SU-DHL-6 (cell line): Measurements from ENCODE around the gene EXOC8.

Experiments used
- H2AFZ ChIP-seq: fragments of 200-600 bp; sonication (generic); 2 replicates; pipeline ENCODE4 v1.6.1; 2014; ENCODE audit warnings: low read depth, mild to moderate bottlenecking, moderate library complexity, mixed read lengths, antibody characterized with exemption, low read length; ENCODE audit not compliant: severe bottlenecking
- H3F3A ChIP-seq: fragments of 200-600 bp; shearing (Covaris generic); 2 replicates; pipeline ENCODE4 v1.6.0; 2016; ENCODE audit warnings: antibody characterized with exemption, mild to moderate bottlenecking; ENCODE audit not compliant: insufficient read depth
- H3K27ac ChIP-seq: fragments of 200-600 bp; sonication (generic); 2 replicates; pipeline ENCODE4 v1.5.1; 2016; ENCODE audit warnings: low read depth, mild to moderate bottlenecking, low read length, moderate library complexity, mixed read lengths
- H3K27me3 ChIP-seq: fragments of 200-600 bp; sonication (generic), shearing (Covaris generic); 2 replicates; pipeline ENCODE4 v1.6.0; 2014; ENCODE audit warnings: mild to moderate bottlenecking, low read length
- H3K36me3 ChIP-seq: fragments of 200-600 bp; sonication (generic); 2 replicates; pipeline ENCODE4 v1.6.1; 2014; ENCODE audit warnings: mild to moderate bottlenecking, low read length, mixed read lengths
- H3K4me2 ChIP-seq: fragments of 300-600, 200-600 bp; shearing (Covaris generic), sonication (generic); 2 replicates; pipeline ENCODE4 v1.6.0; 2014; ENCODE audit warnings: low read length, low read depth, mild to moderate bottlenecking; ENCODE audit not compliant: poor library complexity, severe bottlenecking
- H3K4me3 ChIP-seq: fragments of 200-600 bp; sonication (generic); 2 replicates; pipeline ENCODE4 v1.5.1; 2014; ENCODE audit warnings: antibody characterized with exemption, low read length, mild to moderate bottlenecking, mixed read lengths; ENCODE audit not compliant: insufficient read depth, poor library complexity, severe bottlenecking
- H3K79me2 ChIP-seq: fragments of 200-600 bp; sonication (generic); 2 replicates; pipeline ENCODE4 v1.6.1; 2014; ENCODE audit warnings: mild to moderate bottlenecking, low read length, moderate library complexity; ENCODE audit not compliant: insufficient read depth
- H3K9ac ChIP-seq: fragments of 200-600 bp; sonication (generic); 2 replicates; pipeline ENCODE4 v1.7.0; 2014; ENCODE audit warnings: mild to moderate bottlenecking, low read length
- H3K9me2 ChIP-seq: fragments of 200-600 bp; sonication (generic); replicated peaks from 2 replicates; pipeline ENCODE4 v1.6.1; 2014; ENCODE audit warnings: low read length; ENCODE audit not compliant: insufficient read depth
- H3K9me3 ChIP-seq: fragments of 200-600 bp; sonication (generic); 2 replicates; pipeline ENCODE4 v1.6.1; 2014; ENCODE audit warnings: low read length, mixed read lengths; ENCODE audit not compliant: insufficient read depth
- H4K20me1 ChIP-seq: fragments of 200-600 bp; sonication (generic); 2 replicates; pipeline ENCODE4 v1.6.1; 2014; ENCODE audit warnings: low read depth, mild to moderate bottlenecking, antibody characterized with exemption, low read length, moderate library complexity, mixed read lengths
- EZH2phosphoT487 ChIP-seq: fragments of 200-600 bp; sonication (generic), shearing (Covaris generic); conservative IDR thresholded peaks from 2 replicates; pipeline ENCODE4 v1.6.1; 2018; ENCODE audit warnings: mild to moderate bottlenecking, antibody characterized with exemption, low read length, moderate library complexity, mixed read lengths
- TF ChIP-seq, protein P1 (sequence below): fragments of 200-600 bp; sonication (generic); IDR thresholded peaks from one replicate; pipeline ENCODE4 v1.5.1; 2017; ENCODE audit warnings: antibody characterized with exemption, mild to moderate bottlenecking, low read length, moderate library complexity; ENCODE audit not compliant: insufficient read depth, poor library complexity, severe bottlenecking

Gene EXOC8

DNA sequence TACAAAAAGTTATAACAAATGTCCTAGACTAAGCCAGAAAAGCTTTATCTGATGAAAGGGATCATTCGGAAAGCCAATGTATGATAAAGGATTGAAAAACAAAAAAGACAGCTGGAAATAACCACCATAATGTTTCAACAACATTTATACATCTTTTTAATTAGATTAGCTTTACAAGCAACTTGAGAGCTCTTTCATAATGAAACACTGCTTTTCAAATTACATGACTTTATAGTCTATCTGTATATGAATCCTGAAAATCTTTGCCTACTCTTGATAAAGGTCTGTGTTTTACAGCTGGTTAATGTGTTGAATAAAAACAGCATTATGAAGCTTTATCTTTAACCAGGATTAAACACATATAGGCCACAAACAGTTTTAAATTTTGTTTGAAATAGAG is 26.0 kb upstream of the EXOC8 start:
- no peaks in the 10 kb centered on the region for H3F3A ChIP-seq
- no peak overlapping the region for H3K27ac ChIP-seq
- H3K9me2 ChIP-seq = no peaks in the 10 kb centered on the region
- H4K20me1 ChIP-seq = no peaks in the 10 kb centered on the region
- no peaks in the 10 kb centered on the region for H3K36me3 ChIP-seq
- no peak overlapping the region for H2AFZ ChIP-seq
- TF ChIP-seq EZH2phosphoT487 = no peak
- TF ChIP-seq, protein P1, sequence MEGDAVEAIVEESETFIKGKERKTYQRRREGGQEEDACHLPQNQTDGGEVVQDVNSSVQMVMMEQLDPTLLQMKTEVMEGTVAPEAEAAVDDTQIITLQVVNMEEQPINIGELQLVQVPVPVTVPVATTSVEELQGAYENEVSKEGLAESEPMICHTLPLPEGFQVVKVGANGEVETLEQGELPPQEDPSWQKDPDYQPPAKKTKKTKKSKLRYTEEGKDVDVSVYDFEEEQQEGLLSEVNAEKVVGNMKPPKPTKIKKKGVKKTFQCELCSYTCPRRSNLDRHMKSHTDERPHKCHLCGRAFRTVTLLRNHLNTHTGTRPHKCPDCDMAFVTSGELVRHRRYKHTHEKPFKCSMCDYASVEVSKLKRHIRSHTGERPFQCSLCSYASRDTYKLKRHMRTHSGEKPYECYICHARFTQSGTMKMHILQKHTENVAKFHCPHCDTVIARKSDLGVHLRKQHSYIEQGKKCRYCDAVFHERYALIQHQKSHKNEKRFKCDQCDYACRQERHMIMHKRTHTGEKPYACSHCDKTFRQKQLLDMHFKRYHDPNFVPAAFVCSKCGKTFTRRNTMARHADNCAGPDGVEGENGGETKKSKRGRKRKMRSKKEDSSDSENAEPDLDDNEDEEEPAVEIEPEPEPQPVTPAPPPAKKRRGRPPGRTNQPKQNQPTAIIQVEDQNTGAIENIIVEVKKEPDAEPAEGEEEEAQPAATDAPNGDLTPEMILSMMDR = no peak
- H3K27me3 ChIP-seq = no peaks in the 10 kb centered on the region
- H3K4me3 ChIP-seq = no peak overlapping the region
- no peak overlapping the region for H3K9ac ChIP-seq
- H3K79me2 ChIP-seq = no peaks in the 10 kb centered on the region
- no peaks in the 10 kb centered on the region for H3K9me3 ChIP-seq
- no peak overlapping the region for H3K4me2 ChIP-seq

DNA sequence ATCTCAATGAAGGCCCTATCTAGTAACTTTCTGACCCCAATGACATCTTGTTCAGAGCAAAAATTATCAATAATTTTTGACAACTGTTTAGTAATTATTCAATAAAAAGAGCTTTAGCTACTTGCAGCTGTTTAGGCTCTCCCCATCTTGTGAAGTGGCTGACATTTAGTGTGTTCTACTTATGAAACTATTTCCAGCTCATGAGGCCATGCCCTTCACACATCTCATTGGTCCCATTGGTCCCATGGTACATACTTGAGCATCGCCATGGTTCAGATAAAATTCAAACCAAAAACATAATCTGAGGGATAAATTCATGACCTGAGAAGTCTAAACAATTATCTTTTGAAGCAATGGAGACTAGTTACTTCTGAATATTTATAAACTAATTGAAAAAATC is 24.7 kb upstream of the EXOC8 start:
- Histone ChIP-seq H3K36me3 (no peaks in the 10 kb centered on the region), H3K9me3 (no peaks in the 10 kb centered on the region), H2AFZ (no peak overlapping the region), H3K9me2 (no peaks in the 10 kb centered on the region), H3K27me3 (no peaks in the 10 kb centered on the region), H3K4me3 (no peak overlapping the region), H3K9ac (no peak overlapping the region), H3K27ac (no peak overlapping the region), H3F3A (0 out of 2 replicates have a peak, but pooled peaks cover 3% of the 10 kb centered on the region), H3K79me2 (no peaks in the 10 kb centered on the region), H3K4me2 (no peak overlapping the region), H4K20me1 (no peaks in the 10 kb centered on the region)
- no peak for TF ChIP-seq EZH2phosphoT487
- TF ChIP-seq, protein P1 = no peak

DNA sequence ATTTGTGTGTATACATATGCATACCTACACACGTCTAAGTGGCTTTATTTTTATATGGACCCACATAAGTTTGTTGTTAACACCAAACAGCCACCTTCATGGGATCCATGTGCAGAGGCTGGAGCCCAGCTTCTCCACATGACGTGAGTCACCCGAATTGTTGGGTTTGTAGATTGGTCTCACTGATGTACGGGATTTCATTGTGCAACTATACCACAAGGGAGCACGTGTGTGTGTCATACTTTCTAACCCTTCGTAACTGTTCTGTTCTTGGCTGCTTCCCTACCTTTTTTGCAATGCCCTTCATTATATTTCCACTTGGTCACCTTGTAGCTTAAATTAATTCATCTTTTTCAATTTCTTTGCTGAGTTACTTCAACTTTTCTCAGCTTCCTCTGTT is 21.5 kb upstream of the EXOC8 start:
- H4K20me1 ChIP-seq = no peaks in the 10 kb centered on the region
- no peaks in the 10 kb centered on the region for H3K36me3 ChIP-seq
- no peak overlapping the region for H3K4me2 ChIP-seq
- no peak overlapping the region for H3K27ac ChIP-seq
- H3K9ac ChIP-seq = no peak overlapping the region
- no peak overlapping the region for H3K4me3 ChIP-seq
- H3K9me3 ChIP-seq = no peaks in the 10 kb centered on the region
- H3F3A ChIP-seq = 0 out of 2 replicates have a peak, but pooled peaks cover 4% of the 10 kb centered on the region
- H3K27me3 ChIP-seq = no peaks in the 10 kb centered on the region
- no peaks in the 10 kb centered on the region for H3K9me2 ChIP-seq
- no peak overlapping the region for H2AFZ ChIP-seq
- TF ChIP-seq, protein P1 = no peak
- no peak for TF ChIP-seq EZH2phosphoT487
- H3K79me2 ChIP-seq = no peaks in the 10 kb centered on the region
